Karpas-422 (cell line): ENCODE data around the gene KCNMB2. TPM values are rescaled to one million over a fixed set of nuclear protein-coding genes. Genes with fewer than 3 reads are reported as not detected.

Source experiments
- DNase-seq: peaks from one replicate; pipeline ENCODE4 v3.0.0-alpha.2; 2015
- H2AFZ ChIP-seq: fragments of 200-600 bp; sonication (generic); 2 replicates; pipeline ENCODE4 v1.6.1; 2014; ENCODE audit warnings: antibody characterized with exemption, low read length, mixed read lengths
- H3K27ac ChIP-seq: fragments of 200-600 bp; sonication (generic); 2 replicates; pipeline ENCODE4 v1.5.1; 2014; ENCODE audit warnings: mild to moderate bottlenecking, low read length, moderate library complexity
- H3K27me3 ChIP-seq: fragments of 200-600 bp; sonication (generic); 2 replicates; pipeline ENCODE4 v1.6.1; 2014; ENCODE audit warnings: low read length, mixed read lengths
- H3K36me3 ChIP-seq: fragments of 200-600 bp; sonication (generic); 2 replicates; pipeline ENCODE4 v1.6.1; 2014; ENCODE audit warnings: low read length, mixed read lengths; ENCODE audit not compliant: insufficient read depth
- H3K4me1 ChIP-seq: fragments of 200-600 bp; sonication (generic); 2 replicates; pipeline ENCODE4 v1.6.1; 2014; ENCODE audit warnings: mild to moderate bottlenecking, low read length, mixed read lengths
- H3K4me2 ChIP-seq: fragments of 200-600 bp; sonication (generic); 2 replicates; pipeline ENCODE4 v1.6.1; 2014; ENCODE audit warnings: low read length, low read depth, mild to moderate bottlenecking; ENCODE audit not compliant: poor library complexity, severe bottlenecking
- H3K4me3 ChIP-seq: fragments of 200-600 bp; sonication (generic); 2 replicates; pipeline ENCODE4 v1.5.1; 2014; ENCODE audit warnings: mild to moderate bottlenecking, antibody characterized with exemption, low read length, mixed read lengths
- H3K79me2 ChIP-seq: fragments of 200-600 bp; sonication (generic); 2 replicates; pipeline ENCODE4 v1.6.1; 2014; ENCODE audit warnings: mild to moderate bottlenecking, low read length, mixed read lengths
- H3K9ac ChIP-seq: fragments of 200-600 bp; sonication (generic); 2 replicates; pipeline ENCODE4 v1.6.0; 2014; ENCODE audit warnings: low read length
- H3K9me2 ChIP-seq: fragments of 200-600 bp; sonication (generic), shearing (Covaris generic); replicated peaks from 2 replicates; pipeline ENCODE4 v1.6.0; 2014; ENCODE audit warnings: mild to moderate bottlenecking, low read length, moderate library complexity; ENCODE audit not compliant: insufficient read depth
- H3K9me3 ChIP-seq: fragments of 300-700, 200-600 bp; sonication (generic); 2 replicates; pipeline ENCODE4 v1.6.1; 2014; ENCODE audit warnings: low read length, mixed read lengths
- H4K20me1 ChIP-seq: fragments of 200-600 bp; sonication (generic); 2 replicates; pipeline ENCODE4 v1.6.1; 2014; ENCODE audit warnings: mild to moderate bottlenecking, antibody characterized with exemption, low read length, low read depth; ENCODE audit not compliant: insufficient read depth
- total RNA-seq: library from RNA; depleted of rRNA; stranded (reverse); fragments of >200 nt; shearing (Covaris generic); gene quantifications from 2 replicates; pipeline ENCODE4 v1.2.3, GENCODE V29; 2014; ENCODE audit warnings: low replicate concordance

KCNMB2 gene
- total RNA-seq, 1 experiment from 2014 or later, result not detected

- no peak overlapping the region for H3K4me3 ChIP-seq
- no peak overlapping the region for H3K27ac ChIP-seq
- H3K9ac ChIP-seq, result no peak overlapping the region
- no peaks in the 10 kb centered on the region for H3K4me1 ChIP-seq
- no peak for DNase-seq
- no peaks in the 10 kb centered on the region for H3K9me3 ChIP-seq
- no peaks in the 10 kb centered on the region for H3K79me2 ChIP-seq
- H4K20me1 ChIP-seq, result no peaks in the 10 kb centered on the region
- no peaks in the 10 kb centered on the region for H3K9me2 ChIP-seq
- H3K36me3 ChIP-seq, result no peaks in the 10 kb centered on the region
- H3K4me2 ChIP-seq, result no peak overlapping the region
- no peak overlapping the region for H2AFZ ChIP-seq
- no peaks in the 10 kb centered on the region for H3K27me3 ChIP-seq
These were observed 232.0 kb downstream of the KCNMB2 start for GRCh38 chr3:178768072-178768864.

- H3K4me1 ChIP-seq, result no peaks in the 10 kb centered on the region
These were observed 235.3 kb downstream of the KCNMB2 start for GRCh38 chr3:178771511-178771910.

GRCh38 chr3:178772746-178773145, 236.5 kb downstream of the KCNMB2 start:
- H3K27me3 ChIP-seq, result no peaks in the 10 kb centered on the region
- no peaks in the 10 kb centered on the region for H3K4me1 ChIP-seq
- H3K27ac ChIP-seq, result no peak overlapping the region
- H3K9me2 ChIP-seq, result no peaks in the 10 kb centered on the region
- H3K4me3 ChIP-seq, result no peak overlapping the region
- H3K4me2 ChIP-seq, result no peak overlapping the region
- DNase-seq, result no peak
- H2AFZ ChIP-seq, result no peak overlapping the region
- H3K36me3 ChIP-seq, result no peaks in the 10 kb centered on the region
- H3K79me2 ChIP-seq, result no peaks in the 10 kb centered on the region
- no peak overlapping the region for H3K9ac ChIP-seq
- H3K9me3 ChIP-seq, result no peaks in the 10 kb centered on the region
- H4K20me1 ChIP-seq, result no peaks in the 10 kb centered on the region

More at GRCh38 chr3:178771511-178771910, 235.3 kb downstream of the KCNMB2 start:
- H3K9me2 ChIP-seq, result no peaks in the 10 kb centered on the region
- H2AFZ ChIP-seq, result no peak overlapping the region
- H3K27ac ChIP-seq, result no peak overlapping the region
- H3K4me3 ChIP-seq, result no peak overlapping the region
- H3K36me3 ChIP-seq, result no peaks in the 10 kb centered on the region
- H3K27me3 ChIP-seq, result no peaks in the 10 kb centered on the region
- H4K20me1 ChIP-seq, result no peaks in the 10 kb centered on the region
- no peak overlapping the region for H3K4me2 ChIP-seq
- no peak overlapping the region for H3K9ac ChIP-seq
- no peaks in the 10 kb centered on the region for H3K9me3 ChIP-seq
- DNase-seq, result no peak
- no peaks in the 10 kb centered on the region for H3K79me2 ChIP-seq

GRCh38 chr3:178773358-178773757, 237.1 kb downstream of the KCNMB2 start:
- Histone ChIP-seq H3K9me2 (no peaks in the 10 kb centered on the region), H3K27me3 (no peaks in the 10 kb centered on the region), H3K4me2 (no peak overlapping the region), H3K9ac (no peak overlapping the region), H4K20me1 (no peaks in the 10 kb centered on the region), H3K36me3 (no peaks in the 10 kb centered on the region), H3K27ac (no peak overlapping the region), H2AFZ (no peak overlapping the region), H3K79me2 (no peaks in the 10 kb centered on the region), H3K9me3 (no peaks in the 10 kb centered on the region), H3K4me3 (no peak overlapping the region), H3K4me1 (no peaks in the 10 kb centered on the region)
- DNase-seq, result no peak

DNA sequence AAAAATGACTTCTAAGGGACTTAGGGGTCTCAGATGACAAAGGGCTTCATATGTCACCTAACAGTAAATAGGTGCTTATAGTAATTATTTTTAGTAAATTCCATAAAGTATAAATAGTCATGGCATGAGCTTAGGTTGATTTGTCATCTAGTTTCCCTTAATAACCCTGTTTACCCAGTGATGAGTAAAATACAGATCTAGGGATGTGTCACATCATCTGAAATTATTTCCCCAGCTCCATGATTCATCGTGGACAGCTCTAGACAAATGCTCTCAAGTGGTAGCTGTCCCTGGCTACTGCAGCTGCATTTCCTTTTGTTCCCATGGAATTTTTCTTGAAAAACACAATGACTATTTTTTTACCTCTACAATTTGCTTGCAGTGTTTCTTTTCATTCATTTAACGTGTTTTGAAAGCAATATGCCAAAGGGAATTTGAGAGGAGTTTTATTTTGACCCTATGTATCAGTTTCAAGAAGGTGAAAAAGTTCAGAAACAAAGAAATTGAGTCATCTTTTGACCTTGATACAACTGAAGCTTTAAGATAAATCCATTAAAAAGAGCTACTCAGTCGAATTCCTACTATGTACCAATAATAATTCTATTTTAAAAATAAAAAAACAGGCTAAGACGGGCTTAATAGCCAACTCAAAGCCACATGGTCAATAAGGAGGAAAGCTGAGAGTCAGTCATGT, 241.6 kb downstream of the KCNMB2 start:
- H4K20me1 ChIP-seq, result no peaks in the 10 kb centered on the region
- no peak overlapping the region for H3K27ac ChIP-seq
- no peaks in the 10 kb centered on the region for H3K9me2 ChIP-seq
- H3K4me2 ChIP-seq, result no peak overlapping the region
- no peak overlapping the region for H3K9ac ChIP-seq
- no peaks in the 10 kb centered on the region for H3K79me2 ChIP-seq
- no peak overlapping the region for H2AFZ ChIP-seq
- H3K4me1 ChIP-seq, result no peaks in the 10 kb centered on the region
- no peaks in the 10 kb centered on the region for H3K36me3 ChIP-seq
- no peaks in the 10 kb centered on the region for H3K9me3 ChIP-seq
- no peaks in the 10 kb centered on the region for H3K27me3 ChIP-seq
- DNase-seq, result no peak
- H3K4me3 ChIP-seq, result no peak overlapping the region

DNA sequence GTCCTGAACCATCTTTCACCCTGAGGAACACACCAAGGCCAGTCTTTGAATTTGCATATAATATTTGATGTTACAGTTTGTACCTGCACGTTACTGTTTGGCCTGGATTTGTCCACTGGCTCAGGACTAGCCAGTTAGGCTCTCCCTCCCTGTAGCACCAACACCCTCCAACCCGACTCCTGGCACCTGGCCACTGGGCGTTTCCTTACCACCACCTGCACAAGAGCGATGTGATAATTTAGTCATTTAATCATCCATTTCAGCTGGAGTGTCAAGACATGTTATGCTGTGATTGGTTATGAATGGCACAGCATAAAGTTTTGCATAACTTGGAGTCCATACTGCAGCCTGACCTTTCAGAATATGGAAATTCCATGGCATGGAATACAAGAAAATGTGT, 242.4 kb downstream of the KCNMB2 start:
- DNase-seq, result no peak
- Histone ChIP-seq H3K9ac (no peak overlapping the region), H3K9me3 (no peaks in the 10 kb centered on the region), H3K27me3 (no peaks in the 10 kb centered on the region), H3K4me1 (no peaks in the 10 kb centered on the region), H2AFZ (no peak overlapping the region), H3K9me2 (no peaks in the 10 kb centered on the region), H3K4me3 (no peak overlapping the region), H3K4me2 (no peak overlapping the region), H3K36me3 (no peaks in the 10 kb centered on the region), H3K27ac (no peak overlapping the region), H4K20me1 (no peaks in the 10 kb centered on the region), H3K79me2 (no peaks in the 10 kb centered on the region)

- Histone ChIP-seq H3K27ac (no peak overlapping the region), H3K27me3 (no peaks in the 10 kb centered on the region), H3K4me3 (no peak overlapping the region), H4K20me1 (no peaks in the 10 kb centered on the region), H3K4me1 (no peaks in the 10 kb centered on the region), H3K4me2 (no peak overlapping the region), H3K79me2 (no peaks in the 10 kb centered on the region), H3K9me3 (no peaks in the 10 kb centered on the region), H3K36me3 (no peaks in the 10 kb centered on the region), H3K9me2 (no peaks in the 10 kb centered on the region), H3K9ac (no peak overlapping the region), H2AFZ (no peak overlapping the region)
- no peak for DNase-seq
These were observed 249.7 kb downstream of the KCNMB2 start for GRCh38 chr3:178785961-178786360.

DNA sequence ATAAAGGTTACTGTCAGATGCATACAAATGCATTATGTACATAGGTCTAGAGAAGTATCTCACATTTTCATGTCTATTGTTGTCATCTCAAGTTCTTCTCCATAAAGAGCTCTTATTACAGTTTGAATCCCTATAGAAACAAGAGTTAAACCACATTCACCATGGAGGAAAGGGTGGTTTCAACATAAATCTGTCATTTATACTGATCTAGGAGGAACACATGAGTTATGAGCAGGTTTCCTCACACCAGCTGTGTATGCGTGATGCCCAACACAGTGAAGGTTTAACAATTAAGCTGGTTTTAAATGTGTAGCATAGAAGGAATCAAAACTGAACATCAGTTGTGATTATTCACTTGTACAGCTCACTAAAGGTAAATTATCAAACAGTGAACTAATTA, 251.7 kb downstream of the KCNMB2 start:
- no peaks in the 10 kb centered on the region for H3K9me2 ChIP-seq
- H3K4me3 ChIP-seq, result no peak overlapping the region
- DNase-seq, result no peak
- no peaks in the 10 kb centered on the region for H3K4me1 ChIP-seq
- H3K36me3 ChIP-seq, result no peaks in the 10 kb centered on the region
- H2AFZ ChIP-seq, result no peak overlapping the region
- no peak overlapping the region for H3K9ac ChIP-seq
- no peaks in the 10 kb centered on the region for H3K9me3 ChIP-seq
- no peaks in the 10 kb centered on the region for H3K27me3 ChIP-seq
- no peak overlapping the region for H3K4me2 ChIP-seq
- no peak overlapping the region for H3K27ac ChIP-seq
- no peaks in the 10 kb centered on the region for H4K20me1 ChIP-seq
- H3K79me2 ChIP-seq, result no peaks in the 10 kb centered on the region
